NK-92 treated with Interleukin-12 subunit alpha and Interleukin-12 subunit beta, amount 100 ng/mL, for 24 hours (cell line): ENCODE data around the gene USP6NL.
"Not testable (repeated sequence)": the region's sequence is repeated elsewhere in the genome, so short reads cannot be mapped to it uniquely, and the experiment has no call there.

ENCODE experiments used
- DNase-seq: peaks from one replicate; lab custom pipeline; 2025; lab: John Stamatoyannopoulos, UW

USP6NL gene

GRCh38 chr10:11444531-11445228 lies 166.8 kb downstream of the USP6NL start:
- no peak for DNase-seq

GRCh38 chr10:11444155-11444530 lies 167.3 kb downstream of the USP6NL start:
- no peak for DNase-seq

GRCh38 chr10:11443468-11444154 lies 167.8 kb downstream of the USP6NL start:
- no peak for DNase-seq

GRCh38 chr10:11442001-11442773 lies 169.3 kb downstream of the USP6NL start:
- DNase-seq: no peak

- DNase-seq: no peak
Measured at GRCh38 chr10:11441151-11441535, 170.3 kb downstream of the USP6NL start.

GRCh38 chr10:11440250-11441150 lies 170.9 kb downstream of the USP6NL start:
- DNase-seq: no peak

- DNase-seq: no peak
Measured at GRCh38 chr10:11439523-11440053, 171.9 kb downstream of the USP6NL start.

GRCh38 chr10:11437391-11438142 lies 173.9 kb downstream of the USP6NL start:
- no peak for DNase-seq

- DNase-seq: not testable (repeated sequence)
Measured at GRCh38 chr10:11436445-11436844, 175.0 kb downstream of the USP6NL start.

GRCh38 chr10:11435581-11435981 lies 175.9 kb downstream of the USP6NL start:
- no peak for DNase-seq

- DNase-seq: no peak
Measured at GRCh38 chr10:11434324-11434723, 177.1 kb downstream of the USP6NL start.

- no peak for DNase-seq
Measured at GRCh38 chr10:11433657-11434056, 177.8 kb downstream of the USP6NL start.

- DNase-seq: no peak
Measured at GRCh38 chr10:11431216-11431555, 180.3 kb downstream of the USP6NL start.

GRCh38 chr10:11430421-11431215 lies 180.8 kb downstream of the USP6NL start:
- DNase-seq: no peak

- DNase-seq: no peak
Measured at GRCh38 chr10:11429439-11430052, 181.9 kb downstream of the USP6NL start.

GRCh38 chr10:11425676-11426075 lies 185.8 kb downstream of the USP6NL start:
- no peak for DNase-seq

- no peak for DNase-seq
Measured at GRCh38 chr10:11425296-11425610, 186.2 kb downstream of the USP6NL start.

GRCh38 chr10:11424456-11425295 lies 186.8 kb downstream of the USP6NL start:
- DNase-seq: no peak

- no peak for DNase-seq
Measured at GRCh38 chr10:11416974-11417373, 194.5 kb downstream of the USP6NL start.
